Endodermal cell (in vitro differentiated cells): ENCODE data around the gene USH1G. TPM values are rescaled to one million over a fixed set of nuclear protein-coding genes. Genes with fewer than 3 reads are reported as not detected.

ENCODE experiments used
- DNase-seq: peaks from one replicate; pipeline ENCODE4 v3.0.0-alpha.2; 2017
- H3K27ac ChIP-seq: 2 replicates; pipeline ENCODE4 v1.5.1; 2013; ENCODE audit warnings: mild to moderate bottlenecking, low read depth, low read length, moderate library complexity
- H3K27me3 ChIP-seq: 2 replicates; pipeline ENCODE4 v1.6.1; 2013; ENCODE audit warnings: mild to moderate bottlenecking, low read length, moderate library complexity; ENCODE audit not compliant: insufficient read depth, control insufficient read depth, poor library complexity, severe bottlenecking
- H3K36me3 ChIP-seq: 2 replicates; pipeline ENCODE4 v1.7.0; 2013; ENCODE audit warnings: mild to moderate bottlenecking, low read length, moderate library complexity; ENCODE audit not compliant: control insufficient read depth, insufficient read depth
- H3K4me1 ChIP-seq: one replicate; pipeline ENCODE4 v1.7.0; 2013; ENCODE audit warnings: low read length; ENCODE audit not compliant: control insufficient read depth, insufficient read depth
- H3K4me3 ChIP-seq: 2 replicates; pipeline ENCODE4 v1.5.1; 2013; ENCODE audit warnings: mild to moderate bottlenecking, low read length, moderate library complexity
- H3K9ac ChIP-seq: 2 replicates; pipeline ENCODE4 v1.6.1; 2013; ENCODE audit warnings: mild to moderate bottlenecking, low read length, moderate library complexity; ENCODE audit not compliant: poor library complexity, severe bottlenecking; ENCODE audit errors: extremely low read depth
- H3K9me3 ChIP-seq: 2 replicates; pipeline ENCODE4 v1.6.1; 2013; ENCODE audit warnings: mild to moderate bottlenecking, low read length, moderate library complexity; ENCODE audit not compliant: control insufficient read depth
- H3K27ac Mint-ChIP-seq: 2 replicates; pipeline ENCODE4 v1.8.0; 2020; ENCODE audit warnings: mixed read lengths
- H3K27me3 Mint-ChIP-seq: 2 replicates; pipeline ENCODE4 v1.8.0; 2021; ENCODE audit warnings: mild to moderate bottlenecking, mixed read lengths; ENCODE audit not compliant: insufficient read depth
- H3K36me3 Mint-ChIP-seq: 2 replicates; pipeline ENCODE4 v1.8.0; 2020; ENCODE audit warnings: low read depth, mixed read lengths
- H3K4me1 Mint-ChIP-seq: 2 replicates; pipeline ENCODE4 v1.8.0; 2020; ENCODE audit warnings: mixed read lengths
- H3K4me3 Mint-ChIP-seq: 2 replicates; pipeline ENCODE4 v1.8.0; 2020; ENCODE audit warnings: mild to moderate bottlenecking, moderate library complexity, mixed read lengths
- H3K9me3 Mint-ChIP-seq: 2 replicates; pipeline ENCODE4 v1.8.0; 2020; ENCODE audit warnings: mild to moderate bottlenecking, mixed read lengths
- WGBS, 2 experiments: methylation state at CpG; one replicate each; pipeline versions ENCODE4 v1.1.5 to v1.1.7; 2013; ENCODE audit warnings: missing lambda C conversion rate in 2 of 2, mixed read lengths in 1 of 2; ENCODE audit not compliant: insufficient coverage in 1 of 2, insufficient read length in 1 of 2; 5-methylcytosine and 5-hydroxymethylcytosine counted together
- total RNA-seq, 2 donors: library from RNA; stranded (reverse); fragmentation: NEBNext Ultra II Directional in 1 of 2; extraction: Animal tissue kit (Norgen Biotek cat#: 25700) in 1 of 2; gene quantifications; 2 replicates in 1 of 2; 3 replicates in 1 of 2; pipeline ENCODE4 v1.2.1, GENCODE V29; 2021
- TF ChIP-seq, protein P1 (sequence below): fragments of 200-600 bp; sonication (generic); conservative IDR thresholded peaks from 2 replicates; pipeline ENCODE4 v1.5.0; 2021; ENCODE audit warnings: antibody characterized with exemption, mild to moderate bottlenecking

The USH1G gene
- total RNA-seq, 2 donors from 2014 or later = 0.11 to 0.13 TPM

DNA sequence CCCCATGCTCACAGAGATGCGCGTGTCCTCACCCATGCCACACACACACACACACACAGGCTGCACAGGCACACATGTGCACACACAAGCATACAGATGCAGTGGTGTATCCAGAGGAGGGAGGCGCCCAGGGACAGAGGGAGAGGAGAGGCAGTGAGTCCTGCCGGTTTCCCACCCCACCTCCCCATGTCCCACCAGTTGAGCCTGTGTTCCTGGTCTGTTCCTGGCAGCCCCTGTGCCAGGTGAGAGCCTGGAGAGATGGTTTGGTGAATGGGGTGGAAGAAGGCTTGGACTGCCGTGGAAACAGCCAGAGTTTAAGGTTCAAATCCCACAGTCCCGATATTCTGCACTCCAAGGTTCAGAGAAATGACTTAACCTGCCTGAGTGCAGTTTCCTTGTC is 19.4 kb downstream of the USH1G start:
- Histone ChIP-seq H3K4me1 (no peaks in the 10 kb centered on the region), H3K36me3 (no peaks in the 10 kb centered on the region), H3K27ac (no peak overlapping the region), H3K9me3 (no peaks in the 10 kb centered on the region), H3K9ac (no peak overlapping the region), H3K27me3 (peaks cover 17% of the 10 kb centered on the region), H3K4me3 (no peak overlapping the region)
- Mint-ChIP-seq H3K9me3 (peaks cover 5% of the 10 kb centered on the region), H3K27ac (no peak overlapping the region), H3K4me1 (no peaks in the 10 kb centered on the region), H3K27me3 (peaks cover 23% of the 10 kb centered on the region), H3K36me3 (no peaks in the 10 kb centered on the region), H3K4me3 (no peak overlapping the region)
- WGBS, 2 experiments = 91 to 95% methylated on average over 2 to 6 of the region's 6 CpGs
- TF ChIP-seq, protein P1, sequence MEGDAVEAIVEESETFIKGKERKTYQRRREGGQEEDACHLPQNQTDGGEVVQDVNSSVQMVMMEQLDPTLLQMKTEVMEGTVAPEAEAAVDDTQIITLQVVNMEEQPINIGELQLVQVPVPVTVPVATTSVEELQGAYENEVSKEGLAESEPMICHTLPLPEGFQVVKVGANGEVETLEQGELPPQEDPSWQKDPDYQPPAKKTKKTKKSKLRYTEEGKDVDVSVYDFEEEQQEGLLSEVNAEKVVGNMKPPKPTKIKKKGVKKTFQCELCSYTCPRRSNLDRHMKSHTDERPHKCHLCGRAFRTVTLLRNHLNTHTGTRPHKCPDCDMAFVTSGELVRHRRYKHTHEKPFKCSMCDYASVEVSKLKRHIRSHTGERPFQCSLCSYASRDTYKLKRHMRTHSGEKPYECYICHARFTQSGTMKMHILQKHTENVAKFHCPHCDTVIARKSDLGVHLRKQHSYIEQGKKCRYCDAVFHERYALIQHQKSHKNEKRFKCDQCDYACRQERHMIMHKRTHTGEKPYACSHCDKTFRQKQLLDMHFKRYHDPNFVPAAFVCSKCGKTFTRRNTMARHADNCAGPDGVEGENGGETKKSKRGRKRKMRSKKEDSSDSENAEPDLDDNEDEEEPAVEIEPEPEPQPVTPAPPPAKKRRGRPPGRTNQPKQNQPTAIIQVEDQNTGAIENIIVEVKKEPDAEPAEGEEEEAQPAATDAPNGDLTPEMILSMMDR = no peak
- no peak for DNase-seq

DNA sequence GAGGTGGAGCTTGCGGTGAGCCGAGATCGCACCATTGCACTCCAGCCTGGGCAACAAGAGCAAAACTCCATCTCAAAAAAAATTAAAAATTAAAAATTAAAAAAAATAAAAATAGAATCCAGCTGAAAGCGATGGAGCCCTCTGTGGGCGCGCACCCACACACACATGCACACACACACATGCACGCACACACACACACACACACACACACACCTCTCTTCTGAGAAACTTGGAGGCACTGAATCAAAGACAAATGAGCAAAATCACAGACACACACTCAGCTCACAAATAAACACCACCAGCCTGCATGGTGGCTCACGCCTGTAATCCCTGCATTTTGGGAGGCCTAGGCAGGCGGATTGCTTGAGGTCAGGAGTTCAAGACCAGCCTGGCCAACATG is 20.0 kb downstream of the USH1G start:
- WGBS, 2 experiments = 87 to 89% methylated on average over 3 to 9 of the region's 9 CpGs
- H3K9me3 Mint-ChIP-seq = peaks cover 5% of the 10 kb centered on the region

DNA sequence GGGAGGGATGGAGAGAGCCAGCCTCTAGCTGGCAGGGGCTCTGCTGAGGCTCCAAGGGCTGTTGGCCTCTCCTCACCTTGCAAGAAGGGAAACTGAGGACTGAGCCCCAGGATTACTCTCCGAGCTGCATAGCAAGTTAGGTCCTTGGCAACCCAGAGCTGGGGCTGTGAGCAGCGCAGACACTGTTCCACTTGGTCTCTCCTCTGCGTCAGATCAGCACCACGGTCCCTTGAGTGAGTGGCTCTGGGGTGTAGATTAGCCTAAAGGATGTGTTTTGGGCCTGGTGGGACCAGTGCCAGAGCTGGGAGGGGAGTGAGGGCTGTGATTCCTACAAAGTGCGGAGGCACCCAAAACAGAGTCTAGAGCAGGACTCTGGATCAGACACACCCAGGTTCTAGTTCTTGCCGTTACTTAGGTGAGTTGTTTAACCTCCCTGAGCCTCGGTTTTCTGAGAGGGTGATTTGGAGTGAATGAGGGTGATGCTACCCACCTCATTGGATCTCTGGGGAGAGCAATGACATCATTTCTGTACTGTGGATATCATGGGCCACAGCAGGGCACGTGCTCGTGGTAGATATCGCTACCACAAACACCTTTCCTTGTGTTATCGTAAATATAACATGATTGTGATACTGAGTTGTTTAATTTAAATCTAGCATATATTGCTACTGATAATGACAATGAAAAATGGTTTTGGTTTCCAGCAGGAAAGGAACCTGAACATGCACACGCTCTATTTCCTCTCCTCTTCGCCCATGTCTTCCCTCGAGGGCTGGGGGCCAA is 21.5 kb downstream of the USH1G start:
- Mint-ChIP-seq H3K4me3 (no peak overlapping the region), H3K27ac (no peak overlapping the region), H3K4me1 (no peaks in the 10 kb centered on the region), H3K27me3 (peaks cover 25% of the 10 kb centered on the region), H3K36me3 (no peaks in the 10 kb centered on the region), H3K9me3 (peaks cover 3% of the 10 kb centered on the region)
- Histone ChIP-seq H3K9ac (no peak overlapping the region), H3K9me3 (no peaks in the 10 kb centered on the region), H3K27me3 (peaks cover 28% of the 10 kb centered on the region), H3K36me3 (no peaks in the 10 kb centered on the region), H3K27ac (no peak overlapping the region), H3K4me3 (no peak overlapping the region), H3K4me1 (no peaks in the 10 kb centered on the region)
- DNase-seq = no peak
- 89 to 90% methylated on average over 6 to 13 of the region's 14 CpGs for WGBS, 2 experiments
- TF ChIP-seq, protein P1 = no peak

More for the DNA sequence above, 20.0 kb downstream of the USH1G start:
- Histone ChIP-seq H3K27ac (no peak overlapping the region), H3K36me3 (no peaks in the 10 kb centered on the region), H3K27me3 (peaks cover 17% of the 10 kb centered on the region), H3K4me1 (no peaks in the 10 kb centered on the region), H3K9ac (no peak overlapping the region), H3K4me3 (no peak overlapping the region), H3K9me3 (no peaks in the 10 kb centered on the region)
- Mint-ChIP-seq H3K27ac (no peak overlapping the region), H3K4me1 (no peaks in the 10 kb centered on the region), H3K27me3 (peaks cover 19% of the 10 kb centered on the region), H3K4me3 (no peak overlapping the region), H3K36me3 (no peaks in the 10 kb centered on the region)
- TF ChIP-seq, protein P1 = no peak
- no peak for DNase-seq
